Eye (tissue), 1 donor: ENCODE data around the gene MYORG.
"Not testable (repeated sequence)": the region's sequence is repeated elsewhere in the genome, so short reads cannot be mapped to it uniquely, and the experiment has no call there.

Experiments used
- DNase-seq: peaks from one replicate; pipeline ENCODE4 v3.0.0-alpha.2; 2015

MYORG gene

DNA sequence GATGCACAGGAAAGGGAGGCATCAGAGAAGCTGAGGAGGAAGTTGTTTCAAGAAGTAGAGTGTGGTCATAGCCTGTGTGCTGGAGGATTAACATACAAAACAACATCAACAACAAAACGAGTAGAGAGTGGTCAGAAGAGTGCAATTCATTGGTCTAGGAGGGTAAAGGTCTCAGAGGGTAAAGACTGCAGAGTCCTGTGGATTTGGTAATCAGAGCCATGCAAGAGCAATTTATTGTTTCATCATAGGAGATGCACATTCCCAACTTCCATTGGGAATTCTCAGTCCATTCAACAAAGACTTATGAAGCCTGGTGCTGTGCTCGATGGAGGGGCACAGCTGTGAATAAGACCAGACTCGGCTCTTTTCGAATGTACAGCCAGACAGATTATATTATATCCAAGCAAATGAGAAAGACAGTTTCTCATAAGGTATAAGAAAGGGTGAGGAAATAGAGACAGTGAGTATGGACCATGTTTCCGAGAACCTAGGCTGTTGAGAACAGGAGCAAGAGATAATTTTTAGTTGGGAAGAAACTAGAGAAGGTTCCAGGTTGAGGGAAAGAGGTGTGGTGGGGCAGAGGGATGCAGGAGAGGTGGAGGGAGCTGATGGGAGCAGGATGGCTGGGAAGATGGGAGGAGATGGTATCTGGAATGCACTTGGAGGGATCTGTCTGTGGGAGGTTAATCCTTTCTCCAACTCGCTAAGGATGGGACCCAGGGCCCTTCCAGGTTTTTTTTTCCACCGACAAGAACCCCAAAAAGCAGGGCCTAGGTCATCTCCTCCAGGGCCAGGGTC is 7.9 kb upstream of the MYORG start:
- DNase-seq, result no peak

DNA sequence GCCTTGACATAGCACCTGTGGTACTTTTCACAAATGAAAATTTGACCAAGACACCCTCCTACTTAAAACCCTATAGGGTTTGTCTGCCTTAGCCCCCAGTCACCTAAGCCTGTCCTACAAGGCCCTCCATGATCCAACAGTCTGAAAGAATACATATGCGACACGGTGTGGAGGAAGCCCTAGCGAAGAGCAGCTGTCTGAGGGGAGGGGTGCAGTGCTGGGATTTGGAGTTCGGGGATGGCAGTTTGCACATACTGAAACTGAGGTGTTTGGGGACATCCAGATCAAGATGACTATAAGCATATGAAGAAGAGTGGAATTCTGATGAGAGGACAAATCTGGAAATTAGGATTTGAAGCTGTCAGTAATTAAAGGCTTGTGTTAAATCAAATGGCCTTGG is 7.2 kb upstream of the MYORG start:
- no peak for DNase-seq

DNA sequence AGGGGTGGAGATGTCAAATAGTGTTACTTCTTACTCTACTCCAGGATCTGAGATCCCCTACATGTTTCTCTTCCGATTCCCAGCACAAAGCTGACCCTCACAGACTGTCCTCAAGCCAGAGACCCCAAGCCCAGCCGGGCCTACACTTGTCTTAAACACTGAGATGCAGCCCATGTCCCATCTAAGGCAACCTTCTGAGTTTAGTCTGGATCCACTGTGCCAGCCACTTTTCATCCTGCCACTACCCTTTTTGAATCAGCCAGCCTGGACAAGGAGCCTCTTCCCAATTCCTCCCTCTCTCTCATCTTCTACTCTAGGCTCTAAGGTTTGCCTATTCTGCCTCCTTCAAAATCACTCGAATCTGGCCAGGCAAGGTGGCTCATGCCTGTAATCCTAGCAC is 6.2 kb upstream of the MYORG start:
- no peak for DNase-seq

DNA sequence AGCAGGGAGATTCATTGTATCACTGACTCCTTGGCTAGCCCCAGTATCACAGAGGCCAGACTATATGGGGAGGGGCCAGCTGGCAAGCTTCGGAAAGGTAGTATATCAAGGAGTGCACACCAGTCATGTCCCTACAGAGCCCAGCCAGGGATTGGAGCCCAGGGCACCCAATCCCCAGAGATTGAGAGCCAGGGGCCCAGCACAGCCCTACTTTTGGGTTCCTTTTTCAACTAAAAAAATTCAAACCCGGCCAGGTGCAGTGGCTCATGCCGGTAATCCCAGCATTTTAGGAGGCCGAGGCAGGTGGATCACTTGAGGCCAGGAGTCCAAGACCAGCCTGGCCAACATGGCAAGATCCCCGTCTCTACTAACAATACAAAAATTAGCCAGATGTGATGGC is 5.4 kb upstream of the MYORG start:
- DNase-seq, result no peak

DNA sequence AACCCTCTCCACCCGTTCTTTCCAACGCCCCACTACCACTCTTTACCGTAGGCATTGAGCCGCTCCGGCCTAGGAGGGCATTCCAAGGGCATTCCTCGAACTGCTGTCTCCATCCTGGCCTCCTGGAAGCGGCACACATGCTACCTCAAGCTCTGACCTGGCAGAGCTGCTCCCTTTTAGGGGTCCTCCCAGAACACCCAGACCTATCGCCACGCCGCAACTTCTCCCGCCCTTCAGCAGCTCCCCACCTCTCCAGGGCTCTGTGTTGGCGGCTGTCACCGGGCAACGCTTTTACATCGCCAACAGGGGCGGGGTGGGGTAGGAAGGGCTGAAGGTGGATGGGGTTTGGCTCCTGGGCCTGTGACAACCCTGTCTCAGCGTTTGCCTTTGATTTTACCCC is 4.6 kb upstream of the MYORG start:
- DNase-seq, result no peak

DNA sequence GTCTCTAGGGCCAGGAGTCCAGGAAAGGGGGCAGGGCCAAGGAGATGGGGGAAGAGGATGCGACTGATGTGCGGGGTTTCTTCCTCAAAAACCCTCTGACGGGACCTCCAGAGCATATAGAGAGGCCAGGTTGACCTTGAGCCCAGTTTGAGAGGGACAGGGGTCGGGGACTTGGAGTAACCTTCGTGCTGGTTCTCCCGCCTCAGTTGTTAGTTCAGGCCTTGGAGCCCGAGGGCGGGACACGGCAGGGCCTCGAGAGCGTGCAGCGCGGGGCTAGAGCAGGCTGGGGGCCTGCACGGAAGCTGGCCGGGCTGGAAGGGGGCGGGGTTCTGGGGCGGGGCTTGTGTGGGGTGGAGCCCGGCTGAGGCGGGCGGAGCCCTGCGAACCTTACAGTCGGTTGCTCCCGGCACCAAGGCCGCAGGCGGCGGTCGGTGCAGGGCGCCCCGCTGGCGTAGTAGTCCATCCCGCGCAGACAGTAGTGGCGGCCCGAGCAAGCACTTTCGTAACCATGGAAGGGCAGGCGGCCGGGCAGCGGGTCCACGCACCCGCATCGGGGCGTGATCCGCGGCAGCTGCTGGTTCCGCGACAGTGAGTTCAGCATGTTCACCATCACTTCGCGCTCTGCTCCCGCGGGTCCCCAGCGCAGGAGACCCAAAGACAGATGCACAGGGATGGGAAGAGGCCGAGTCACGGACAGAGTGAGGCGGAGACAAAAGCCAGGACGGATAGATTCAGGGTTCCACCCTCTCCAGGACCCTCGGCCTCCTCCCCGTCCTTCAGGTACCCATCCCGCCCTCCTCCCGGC is 4.0 kb upstream of the MYORG start:
- peak; percentile 80 for DNase-seq

DNA sequence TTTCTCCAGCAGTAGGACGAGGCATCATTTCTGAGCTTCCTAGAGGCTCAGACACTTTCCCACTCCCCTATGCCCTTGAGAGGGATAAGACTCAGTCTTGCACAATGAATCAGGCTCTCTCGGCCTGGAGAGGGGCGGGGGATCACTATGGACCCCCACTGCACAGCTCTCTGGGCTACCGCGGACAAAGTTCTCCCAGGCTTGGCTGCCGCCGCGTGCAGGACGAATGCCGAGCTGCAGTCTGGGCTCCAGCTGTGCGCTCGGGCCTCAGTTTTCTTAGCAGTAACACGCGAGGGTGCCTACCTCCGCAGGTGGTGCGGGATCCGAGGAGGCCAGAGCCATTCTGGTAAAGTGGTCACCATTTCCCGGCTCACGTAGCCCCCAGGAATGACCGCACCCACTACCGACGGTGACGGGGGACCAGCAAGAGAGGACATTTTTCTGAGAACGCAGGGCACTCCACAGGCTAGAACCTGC is 3.4 kb upstream of the MYORG start:
- DNase-seq, result peak; percentile 39

DNA sequence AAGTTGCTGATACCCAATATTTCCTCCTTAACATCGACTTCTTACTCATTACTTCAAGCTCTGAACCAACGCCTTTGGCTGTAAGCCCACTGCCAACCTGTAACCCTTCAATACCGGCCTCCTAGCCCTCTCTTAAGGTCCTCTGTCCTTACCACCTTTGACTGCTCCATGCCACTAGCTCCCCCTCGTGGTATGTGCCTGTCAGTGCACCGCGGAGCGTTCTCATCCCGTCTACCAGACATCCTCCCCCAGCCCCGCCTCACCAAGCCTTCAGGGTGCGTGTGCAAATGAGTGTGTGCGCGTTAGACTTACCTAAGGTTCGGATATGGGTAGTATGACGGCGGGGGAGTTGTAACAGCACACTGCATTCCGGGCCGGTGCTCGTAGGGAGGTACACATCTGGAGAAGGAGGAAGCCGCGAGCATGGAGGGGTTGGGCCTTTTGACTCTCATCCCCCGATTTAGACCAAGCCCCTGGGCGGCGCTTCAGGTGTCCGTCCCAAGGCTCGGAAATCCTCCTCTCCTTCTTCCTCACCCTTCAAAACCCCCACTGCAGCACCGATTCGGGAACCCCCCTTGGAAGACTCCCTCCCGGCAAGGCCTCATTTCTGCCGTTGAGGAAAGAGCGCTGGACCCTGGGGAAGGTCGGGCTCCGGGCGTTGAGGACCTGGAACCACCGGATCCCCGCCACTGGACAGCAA is 2.8 kb upstream of the MYORG start:
- peak; percentile 93 for DNase-seq

DNA sequence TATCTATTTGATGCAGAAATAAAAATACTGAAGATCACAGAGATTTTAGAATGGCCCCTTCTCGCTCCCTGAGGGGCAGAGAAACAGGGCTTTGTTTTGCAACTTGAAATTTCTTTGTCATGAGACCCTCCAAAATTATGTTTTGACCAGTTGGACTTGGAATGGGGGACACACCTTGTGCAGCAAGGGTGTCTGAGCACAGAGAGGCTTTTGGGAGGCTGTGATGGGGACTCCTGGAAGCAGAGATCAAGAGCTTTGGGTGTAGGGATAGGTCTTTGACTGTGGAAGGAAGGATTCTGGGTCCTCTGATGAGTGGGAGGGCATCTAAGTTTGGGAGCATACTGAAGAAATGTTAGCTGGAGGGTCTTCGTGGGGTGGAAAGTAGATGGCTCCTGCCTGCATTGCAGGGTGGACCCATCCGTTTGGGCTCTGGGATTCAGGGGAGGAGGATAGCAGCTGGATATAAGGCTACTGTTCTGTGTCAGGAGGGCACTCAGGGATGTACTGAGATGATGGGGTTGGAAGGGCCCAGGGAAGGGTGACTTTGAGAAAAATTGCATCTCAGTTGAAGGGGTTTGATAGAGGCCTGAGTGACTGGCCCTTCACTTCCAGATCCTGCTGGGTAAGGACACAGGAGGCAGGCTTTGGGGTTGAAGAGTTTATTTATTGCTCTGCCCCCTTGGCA is 1.8 kb upstream of the MYORG start:
- no peak for DNase-seq

DNA sequence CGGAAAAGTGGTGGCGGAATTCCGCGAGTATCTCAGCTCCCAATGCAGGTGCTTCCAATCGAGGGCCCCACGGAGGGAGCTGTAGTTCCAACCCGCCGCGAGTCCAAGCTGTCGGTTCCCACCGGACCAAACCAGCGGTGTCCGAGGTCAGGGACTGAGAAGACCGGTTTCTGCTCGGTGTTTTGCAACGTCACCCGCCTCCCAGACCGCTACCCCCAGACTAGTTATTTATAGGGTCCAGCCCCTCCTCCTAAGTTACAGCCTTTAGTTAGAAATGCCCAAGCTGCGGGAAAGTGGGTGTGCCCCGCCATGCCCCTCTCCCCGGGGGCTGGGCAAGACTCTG is 677 bp upstream of the MYORG start:
- no peak for DNase-seq

DNA sequence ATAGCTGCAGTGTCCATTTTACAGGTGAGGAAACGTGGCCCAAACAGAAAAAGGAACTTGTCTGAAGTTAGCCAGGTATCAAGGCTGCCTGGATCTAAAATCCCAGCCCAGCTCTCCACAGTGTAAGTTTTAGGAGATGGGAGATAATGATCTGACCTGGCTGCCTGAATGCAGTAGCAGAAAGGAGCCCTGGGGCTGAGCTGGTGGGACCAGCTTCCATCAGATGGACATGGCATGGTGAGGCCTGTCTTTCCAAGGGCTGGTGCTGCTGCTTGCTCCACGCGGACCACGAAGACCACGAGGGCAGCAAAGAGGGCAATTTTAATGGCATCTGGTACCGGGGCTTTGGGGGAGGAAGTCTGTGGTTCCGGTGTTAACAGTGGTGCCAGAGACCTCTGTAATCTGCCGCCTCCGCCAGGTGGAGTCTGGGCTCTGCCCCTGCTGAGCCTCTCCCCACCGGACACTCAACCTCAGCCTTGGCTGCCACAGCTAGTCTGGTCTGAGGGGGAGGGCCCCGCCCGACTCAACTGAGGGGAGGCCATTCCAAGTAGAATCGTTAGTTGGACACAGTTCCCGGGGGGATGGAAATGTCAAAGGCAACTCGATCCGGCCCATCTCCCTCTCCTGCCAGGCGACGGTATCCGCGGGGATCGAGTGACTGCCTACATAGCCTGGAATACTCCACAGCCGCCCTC is 650 bp downstream of the MYORG start:
- peak; percentile 77 for DNase-seq

DNA sequence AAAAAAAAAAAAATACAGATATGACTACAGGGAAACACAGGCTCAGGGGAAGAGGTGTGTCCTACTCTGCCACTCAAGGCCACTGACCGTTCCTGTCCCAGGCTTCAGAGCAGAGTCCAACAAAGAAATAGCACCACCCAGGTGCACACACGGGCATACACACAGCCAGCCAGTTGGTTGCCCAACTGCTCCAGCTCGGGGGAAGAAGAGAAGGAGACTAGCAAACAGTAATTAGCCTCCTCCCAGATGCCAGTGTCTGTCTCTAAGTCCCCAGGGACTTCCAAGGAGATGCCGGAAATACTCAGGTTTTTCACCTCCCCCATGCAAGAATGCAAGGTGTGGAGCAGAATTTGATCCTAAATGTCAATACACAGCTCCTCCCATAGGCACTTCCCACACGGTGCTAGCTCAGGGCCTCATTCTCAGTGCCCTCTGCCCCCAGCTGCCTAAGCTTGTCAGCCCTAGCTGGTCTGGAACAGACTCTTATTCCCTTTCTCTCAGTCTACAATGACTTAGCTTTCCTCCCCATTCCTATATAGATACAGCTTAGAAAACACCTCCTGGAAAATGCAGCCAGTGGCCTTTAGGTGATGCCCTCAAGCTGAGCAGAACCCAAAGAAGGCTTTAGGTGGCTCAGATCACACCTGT is 1.7 kb downstream of the MYORG start:
- DNase-seq, result peak; percentile 31

DNA sequence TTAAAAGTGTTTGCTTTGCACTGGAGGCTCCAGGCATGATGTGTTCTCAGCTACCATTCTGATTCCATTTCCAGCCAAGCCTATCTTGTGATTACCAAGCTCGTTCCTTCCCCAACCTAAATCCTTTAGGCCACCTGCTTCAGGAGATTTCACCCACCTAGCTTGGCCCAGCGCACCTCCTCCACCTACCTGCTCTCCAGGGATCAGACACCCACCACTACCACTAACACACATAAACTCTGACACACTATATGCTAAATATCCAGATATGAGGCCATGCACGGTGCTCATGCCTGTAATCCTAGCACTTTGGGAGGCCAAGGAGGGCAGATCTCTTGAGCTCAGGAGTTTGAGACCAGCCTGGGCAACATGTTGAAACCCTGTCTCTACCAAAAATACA is 2.4 kb downstream of the MYORG start:
- DNase-seq, result no peak

DNA sequence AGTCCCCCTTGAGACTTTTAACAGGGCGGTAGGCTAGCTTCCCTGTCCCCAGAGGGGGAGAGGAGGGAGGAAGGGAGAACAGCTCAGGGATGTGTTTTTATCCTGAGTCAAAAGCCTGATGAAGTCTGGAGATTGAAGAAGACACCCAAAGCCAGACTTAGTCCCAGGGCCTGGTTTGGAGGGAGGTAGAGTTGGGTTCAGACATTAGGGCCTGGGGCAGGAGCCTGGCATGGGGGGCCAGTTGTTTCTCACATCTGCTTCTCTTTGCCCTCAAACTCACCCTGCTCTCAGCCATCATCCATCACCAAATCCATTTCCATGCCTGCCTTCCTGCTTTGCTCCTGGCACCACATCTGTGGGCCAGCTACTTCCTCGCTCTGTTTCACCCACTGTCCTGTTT is 2.9 kb downstream of the MYORG start:
- DNase-seq, result no peak

DNA sequence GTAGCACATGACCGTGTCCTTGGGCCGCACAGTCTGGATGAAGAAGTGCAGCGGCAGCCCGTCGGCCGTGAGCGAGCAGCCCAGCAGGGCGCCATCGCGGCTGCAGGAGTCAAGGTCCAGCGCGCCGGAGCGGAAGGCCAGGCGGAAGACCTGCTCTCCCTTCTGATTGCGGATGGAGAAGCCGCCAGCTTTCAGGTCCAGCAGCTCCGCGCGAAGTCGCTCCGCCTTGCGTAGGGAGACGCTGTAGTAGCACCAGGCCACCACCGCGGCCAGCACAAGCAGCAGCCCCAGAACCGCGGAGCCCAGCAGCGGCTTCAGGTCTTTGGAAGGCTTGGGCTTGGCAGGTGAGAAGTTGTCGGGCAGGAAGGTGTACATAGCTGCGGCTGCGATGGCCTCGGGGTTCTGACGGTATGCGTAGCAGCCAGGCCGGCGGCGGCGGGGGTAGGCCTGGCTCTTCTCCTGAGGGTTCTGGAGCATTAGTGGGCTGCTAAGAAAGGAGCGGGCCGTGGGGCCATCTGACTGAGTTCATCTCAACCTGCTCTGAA is 4.2 kb downstream of the MYORG start:
- peak; percentile 74 for DNase-seq

DNA sequence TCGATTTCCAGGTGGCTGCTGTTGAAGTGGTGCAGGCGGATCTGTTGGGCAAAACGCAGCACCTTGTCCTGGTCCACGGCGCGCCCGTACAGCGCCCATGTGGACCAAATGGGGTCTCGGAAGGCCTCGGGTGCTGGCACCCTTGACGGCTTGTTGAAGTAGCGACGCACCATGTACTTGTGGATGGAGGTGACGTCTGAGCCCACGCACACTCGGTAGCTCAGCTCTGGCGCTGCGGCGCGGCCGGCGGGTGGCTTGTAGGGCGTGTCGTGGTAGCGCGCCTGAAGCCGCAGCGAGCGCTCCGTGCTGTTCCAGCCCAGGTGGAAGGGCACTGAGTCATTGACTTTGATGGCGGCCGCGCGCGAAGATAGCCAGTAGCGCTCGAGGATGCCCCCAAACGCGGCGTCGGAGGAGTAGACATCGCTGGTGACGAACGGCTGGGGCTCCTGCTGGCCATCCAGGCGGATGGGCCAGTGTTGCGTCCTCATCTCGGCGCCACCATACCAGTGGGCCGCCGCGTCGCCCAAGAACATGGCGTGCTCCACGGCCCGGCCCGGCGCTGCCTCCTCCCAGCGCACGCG is 4.7 kb downstream of the MYORG start:
- peak; percentile 7 for DNase-seq

DNA sequence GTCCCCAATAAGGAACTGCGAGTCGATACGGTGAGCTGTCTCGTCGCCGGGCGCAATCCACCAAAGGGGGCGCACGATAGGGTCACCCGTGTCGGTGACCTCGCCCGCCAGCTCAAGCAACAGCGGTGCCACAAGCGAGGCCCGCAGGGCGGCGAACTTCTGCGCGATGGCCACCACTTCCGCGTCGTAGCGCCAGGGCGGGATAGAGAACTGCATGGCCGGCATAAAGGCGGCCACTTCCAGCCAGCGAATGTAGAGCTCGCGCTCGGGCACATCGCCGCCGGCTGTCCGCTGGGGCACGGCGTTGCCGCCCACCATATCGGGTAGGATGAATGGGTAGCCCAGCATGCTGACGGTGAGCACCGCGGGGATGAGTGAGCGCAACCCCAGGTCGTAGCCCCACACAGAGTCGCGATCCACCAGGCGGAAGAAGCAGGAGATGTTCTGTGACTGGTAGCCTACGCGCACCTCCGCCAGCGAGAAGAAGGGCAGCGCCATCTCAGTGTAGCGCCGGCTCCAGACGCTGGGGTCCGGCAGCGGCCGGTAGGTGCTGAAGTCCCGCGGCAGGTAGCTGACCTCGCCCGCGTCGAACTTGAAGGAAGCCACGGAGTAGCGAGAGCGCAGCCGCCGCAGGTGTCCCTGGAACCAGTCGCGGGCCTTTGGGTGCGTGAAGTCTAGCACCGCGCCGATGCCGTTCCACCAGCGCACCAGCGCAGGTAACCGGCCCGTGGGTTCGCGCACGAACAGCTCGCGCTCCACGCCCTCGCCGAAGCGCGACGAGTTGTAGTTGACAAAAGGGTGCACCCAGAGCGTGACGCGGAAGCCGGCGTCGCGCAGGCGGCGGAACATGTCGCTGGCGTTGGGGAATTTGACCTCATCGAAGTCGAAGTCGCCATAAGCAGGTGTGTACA is 5.5 kb downstream of the MYORG start:
- DNase-seq, result peak; percentile 60

DNA sequence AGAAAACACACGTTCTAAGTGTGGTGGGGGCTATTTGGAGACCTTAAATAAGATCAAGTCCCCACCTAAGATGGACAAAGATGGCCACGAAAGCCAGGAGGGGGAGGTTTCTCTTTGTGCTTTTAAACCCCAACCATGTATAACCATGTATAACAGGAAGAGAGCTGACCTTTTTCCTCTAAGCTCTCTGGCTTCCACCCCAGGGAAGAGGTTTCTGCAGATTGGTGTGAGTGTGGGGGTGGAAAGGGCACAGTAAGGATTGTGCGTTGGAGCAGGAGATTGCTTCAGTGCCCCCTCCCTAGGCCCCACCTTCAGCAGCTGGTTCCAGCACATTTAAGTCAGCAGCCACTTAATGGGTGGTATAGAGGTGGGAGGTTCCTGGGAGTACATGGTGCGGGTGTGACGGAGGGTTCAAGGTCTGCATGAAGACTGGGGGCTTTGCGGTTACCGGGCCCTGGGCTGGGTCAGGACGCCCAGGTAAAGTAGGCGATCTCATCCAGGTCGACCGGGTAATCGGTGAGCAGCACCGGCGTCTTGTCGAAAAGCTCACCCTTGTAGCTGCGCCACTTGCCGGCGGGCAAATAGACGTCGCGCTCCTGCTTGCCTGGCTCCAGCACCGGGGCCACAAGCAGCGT is 6.2 kb downstream of the MYORG start:
- DNase-seq, result no peak

DNA sequence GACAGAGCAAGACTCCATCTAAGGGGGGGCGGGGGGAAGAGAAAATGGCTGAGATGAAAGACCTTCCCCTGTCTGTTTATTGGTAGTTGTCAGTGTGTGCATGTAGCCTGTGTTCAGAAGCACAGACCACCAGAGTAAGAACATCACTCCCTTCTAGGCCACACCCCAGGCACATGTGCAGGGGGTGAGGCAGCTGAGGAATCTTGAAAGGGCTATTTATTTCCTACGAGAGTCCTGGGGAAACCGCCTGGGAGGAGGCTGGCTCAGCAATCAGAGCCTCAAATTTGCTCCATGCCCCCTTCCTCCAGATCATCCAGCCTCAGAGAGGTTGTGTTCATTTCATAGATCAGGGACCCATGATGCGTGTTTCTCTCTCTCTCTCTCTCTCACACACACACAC is 7.1 kb downstream of the MYORG start:
- no peak for DNase-seq

DNA sequence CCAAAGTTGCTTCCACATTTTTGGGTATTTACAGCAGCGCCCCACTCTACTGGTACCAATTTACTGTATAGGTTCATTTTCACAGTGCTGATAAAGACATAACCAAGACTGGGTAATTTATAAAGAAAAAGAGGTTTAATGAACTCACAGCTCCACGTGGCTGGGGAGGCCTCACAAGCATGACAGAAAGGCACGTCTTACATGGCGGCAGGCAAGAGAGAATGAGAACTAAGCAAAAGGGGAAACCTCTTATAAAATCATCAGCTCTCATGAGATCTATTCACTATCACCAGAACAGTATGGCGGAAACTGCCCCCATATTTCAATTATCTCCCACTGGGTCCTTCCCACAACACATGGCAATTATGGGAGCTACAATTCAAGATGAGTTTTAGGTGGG is 7.9 kb downstream of the MYORG start:
- not testable (repeated sequence) for DNase-seq
